H9 (cell line): Measurements from ENCODE around the gene SMTN. TPM values are rescaled to one million over a fixed set of nuclear protein-coding genes. Genes with fewer than 3 reads are reported as not detected.

Source experiments
- DNase-seq: peaks from one replicate; pipeline ENCODE4 v3.0.0-alpha.2; 2017
- H2AFZ ChIP-seq: one replicate; pipeline ENCODE4 v1.6.1; 2013; ENCODE audit warnings: mild to moderate bottlenecking, low read length, control low read depth, moderate library complexity
- H2AK5ac ChIP-seq: 2 replicates; pipeline ENCODE4 v1.6.1; 2013; ENCODE audit warnings: low read length, control low read depth, mixed read lengths; ENCODE audit not compliant: insufficient read length
- H2BK120ac ChIP-seq: one replicate; pipeline ENCODE4 v1.6.1; 2013; ENCODE audit warnings: low read depth, mild to moderate bottlenecking, low read length, control low read depth, inconsistent platforms; ENCODE audit not compliant: poor library complexity, severe bottlenecking
- H2BK12ac ChIP-seq: 2 replicates; pipeline ENCODE4 v1.6.1; 2013; ENCODE audit warnings: low read length, control low read depth, mixed read lengths, low read depth; ENCODE audit not compliant: insufficient read length
- H2BK15ac ChIP-seq: 2 replicates; pipeline ENCODE4 v1.6.1; 2013; ENCODE audit warnings: low read depth, low read length, control low read depth
- H2BK20ac ChIP-seq: one replicate; pipeline ENCODE4 v1.6.1; 2013; ENCODE audit warnings: low read depth, mild to moderate bottlenecking, low read length, control low read depth, inconsistent platforms; ENCODE audit not compliant: poor library complexity, severe bottlenecking
- H2BK5ac ChIP-seq: 2 replicates; pipeline ENCODE4 v1.6.1; 2013; ENCODE audit warnings: low read length, control low read depth, mixed read lengths; ENCODE audit not compliant: insufficient read length
- H3K14ac ChIP-seq: 2 replicates; pipeline ENCODE4 v1.6.1; 2013; ENCODE audit warnings: low read length, control low read depth; ENCODE audit not compliant: insufficient read depth
- H3K18ac ChIP-seq: 2 replicates; pipeline ENCODE4 v1.6.1; 2013; ENCODE audit warnings: low read depth, mild to moderate bottlenecking, mixed read lengths, low read length, control low read depth; ENCODE audit not compliant: insufficient read length
- H3K23ac ChIP-seq: 2 replicates; pipeline ENCODE4 v1.6.1; 2013; ENCODE audit warnings: low read length, control low read depth, mixed read lengths, low read depth; ENCODE audit not compliant: insufficient read length
- H3K23me2 ChIP-seq: 2 replicates; pipeline ENCODE4 v1.6.1; 2013; ENCODE audit warnings: low read depth, mild to moderate bottlenecking, mixed read lengths, low read length, control low read depth; ENCODE audit not compliant: insufficient read length, poor library complexity, severe bottlenecking
- H3K27ac ChIP-seq: 2 replicates; pipeline ENCODE4 v1.5.1; 2013; ENCODE audit warnings: low read length, control low read depth, mixed read lengths, low read depth; ENCODE audit not compliant: insufficient read length
- H3K27me3 ChIP-seq: 2 replicates; pipeline ENCODE4 v1.6.1; 2013; ENCODE audit warnings: low read length, control low read depth, inconsistent platforms; ENCODE audit not compliant: insufficient read depth
- H3K4ac ChIP-seq: 2 replicates; pipeline ENCODE4 v1.6.1; 2013; ENCODE audit warnings: low read depth, mild to moderate bottlenecking, control low read depth, inconsistent platforms, low read length, moderate library complexity
- H3K4me1 ChIP-seq: 2 replicates; pipeline ENCODE4 v1.6.1; 2013; ENCODE audit warnings: low read length, control low read depth, inconsistent platforms; ENCODE audit not compliant: insufficient read depth
- H3K4me2 ChIP-seq: 2 replicates; pipeline ENCODE4 v1.6.1; 2013; ENCODE audit warnings: low read length, control low read depth, mixed read lengths; ENCODE audit not compliant: insufficient read length, insufficient read depth
- H3K56ac ChIP-seq: 2 replicates; pipeline ENCODE4 v1.6.1; 2013; ENCODE audit warnings: low read depth, mild to moderate bottlenecking, mixed read lengths, low read length, control low read depth; ENCODE audit not compliant: insufficient read length
- H3K79me1 ChIP-seq: 2 replicates; pipeline ENCODE4 v1.6.1; 2013; ENCODE audit warnings: low read depth, mild to moderate bottlenecking, moderate library complexity, low read length, control low read depth, inconsistent platforms; ENCODE audit not compliant: insufficient read depth, poor library complexity, severe bottlenecking
- H3K79me2 ChIP-seq: 2 replicates; pipeline ENCODE4 v1.6.1; 2013; ENCODE audit warnings: low read length, control low read depth, inconsistent platforms; ENCODE audit not compliant: insufficient read depth
- H3K9ac ChIP-seq: 2 replicates; pipeline ENCODE4 v1.6.1; 2013; ENCODE audit warnings: low read length, control low read depth, mixed read lengths; ENCODE audit not compliant: insufficient read length; ENCODE audit errors: extremely low read depth
- H3K9me3 ChIP-seq: one replicate; pipeline ENCODE4 v1.6.1; 2013; ENCODE audit warnings: low read depth, low read length, inconsistent platforms; ENCODE audit not compliant: control insufficient read depth
- H3T11ph ChIP-seq: one replicate; pipeline ENCODE4 v1.6.1; 2013; ENCODE audit warnings: mild to moderate bottlenecking, low read length, control low read depth, inconsistent platforms
- H4K20me1 ChIP-seq: one replicate; pipeline ENCODE4 v1.6.1; 2013; ENCODE audit not compliant: control insufficient read depth, insufficient read length, insufficient read depth
- H4K5ac ChIP-seq: 2 replicates; pipeline ENCODE4 v1.6.1; 2013; ENCODE audit warnings: low read depth, mild to moderate bottlenecking, mixed read lengths, low read length, control low read depth; ENCODE audit not compliant: insufficient read length
- H4K8ac ChIP-seq: replicated peaks from 2 replicates; pipeline ENCODE4 v1.6.1; 2013; ENCODE audit warnings: low read length, control low read depth, mixed read lengths, low read depth; ENCODE audit not compliant: insufficient read length
- H4K91ac ChIP-seq: 2 replicates; pipeline ENCODE4 v1.6.1; 2013; ENCODE audit warnings: low read depth, mild to moderate bottlenecking, moderate library complexity, mixed read lengths, low read length, control low read depth; ENCODE audit not compliant: insufficient read length
- H3K27ac Mint-ChIP-seq, 3 experiments: 2 replicates in 2 of 3; 3 replicates in 1 of 3; pipeline ENCODE4 v1.8.0; 2020 to 2021; ENCODE audit warnings: mixed read lengths in 3 of 3, mild to moderate bottlenecking in 1 of 3, moderate library complexity in 1 of 3
- H3K27me3 Mint-ChIP-seq: 2 replicates; pipeline ENCODE4 v1.8.0; 2021; ENCODE audit warnings: low read depth, mild to moderate bottlenecking, moderate library complexity, mixed read lengths
- H3K36me3 Mint-ChIP-seq, 3 experiments: 2 replicates in 2 of 3; 3 replicates in 1 of 3; pipeline ENCODE4 v1.8.0; 2020 to 2021; ENCODE audit warnings: low read depth in 3 of 3, mixed read lengths in 3 of 3; ENCODE audit not compliant: insufficient read depth in 1 of 3
- H3K4me1 Mint-ChIP-seq, 2 experiments: 2 replicates each; pipeline ENCODE4 v1.8.0; 2020; ENCODE audit warnings: mixed read lengths in 2 of 2
- H3K4me3 Mint-ChIP-seq, 2 experiments: 2 replicates in 1 of 2; 3 replicates in 1 of 2; pipeline ENCODE4 v1.8.0; 2020 to 2021; ENCODE audit warnings: mild to moderate bottlenecking in 2 of 2, mixed read lengths in 2 of 2, moderate library complexity in 1 of 2
- H3K9me3 Mint-ChIP-seq, 2 experiments: 2 replicates in 1 of 2; 3 replicates in 1 of 2; pipeline ENCODE4 v1.8.0; 2020; ENCODE audit warnings: mild to moderate bottlenecking in 2 of 2, mixed read lengths in 2 of 2, moderate library complexity in 1 of 2
- CTCF ChIP-seq: fragments of 200-600 bp; sonication (generic); conservative IDR thresholded peaks from 3 replicates; pipeline ENCODE4 v1.8.0; 2021; ENCODE audit warnings: antibody characterized with exemption, mild to moderate bottlenecking
- WGBS: extraction: QIAGEN DNeasy Blood & Tissue Kit; methylation state at CpG from one replicate; pipeline ENCODE4 v1.1.7; 2013; ENCODE audit warnings: missing lambda C conversion rate, low lambda C conversion rate, mixed read lengths; ENCODE audit not compliant: insufficient read length; ENCODE audit errors: extremely low coverage; 5-methylcytosine and 5-hydroxymethylcytosine counted together
- total RNA-seq: library from RNA; stranded (reverse); gene quantifications from 2 replicates; pipeline ENCODE4 v1.2.1, GENCODE V29; 2021

The SMTN gene
- total RNA-seq, 1 experiment from 2014 or later: 23.4 TPM

DNA sequence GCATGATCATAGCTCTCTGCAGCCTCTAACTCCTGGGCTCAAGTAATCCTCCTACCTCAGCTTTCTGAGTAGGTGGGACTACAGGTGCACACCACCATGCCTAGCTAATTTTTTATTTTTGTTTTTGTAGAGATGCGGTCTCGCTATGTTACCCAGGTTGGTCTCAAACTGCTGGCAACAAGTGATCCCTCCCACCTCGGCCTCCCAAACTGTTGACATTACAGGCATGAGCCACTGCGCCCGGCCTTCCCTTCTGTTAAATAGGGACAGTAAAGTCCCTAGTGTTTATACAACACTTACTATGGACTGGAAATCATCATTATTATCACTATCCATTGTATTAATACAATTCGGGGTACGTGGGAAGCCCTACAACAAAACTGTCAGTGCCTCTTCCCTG lies 13.6 kb downstream of the SMTN start:
- no peak overlapping the region for H2AFZ ChIP-seq
- H2AK5ac ChIP-seq: no peak overlapping the region
- no peaks in the 10 kb centered on the region for H3K9me3 ChIP-seq
- no CpG with 5 or more reads among the region's 7 CpGs for WGBS
- peaks cover 6% of the 10 kb centered on the region for H3K23me2 ChIP-seq
- DNase-seq: no peak
- no peak overlapping the region for H3K4me3 Mint-ChIP-seq
- no peaks in the 10 kb centered on the region for H3K79me2 ChIP-seq
- H3T11ph ChIP-seq: no peak overlapping the region
- H2BK20ac ChIP-seq: no peak overlapping the region
- TF ChIP-seq CTCF: no peak
- H3K18ac ChIP-seq: no peak overlapping the region
- H3K27ac ChIP-seq: no peak overlapping the region
- no peak overlapping the region for H4K91ac ChIP-seq
- H3K27ac Mint-ChIP-seq: no peak overlapping the region
- H2BK5ac ChIP-seq: no peak overlapping the region
- no peaks in the 10 kb centered on the region for H3K27me3 ChIP-seq
- H3K79me1 ChIP-seq: no peaks in the 10 kb centered on the region
- no peak overlapping the region for H3K56ac ChIP-seq
- H3K4ac ChIP-seq: no peak overlapping the region
- no peak overlapping the region for H3K14ac ChIP-seq
- H3K4me1 ChIP-seq: 0 out of 2 replicates have a peak, but pooled peaks cover 3% of the 10 kb centered on the region
- no peak overlapping the region for H2BK12ac ChIP-seq
- no peak overlapping the region for H3K23ac ChIP-seq
- no peak overlapping the region for H4K5ac ChIP-seq
- no peak overlapping the region for H4K8ac ChIP-seq
- no peak overlapping the region for H3K9ac ChIP-seq
- peaks cover 4 to 30% of the 10 kb centered on the region in 2 experiments for H3K4me1 Mint-ChIP-seq
- H3K36me3 Mint-ChIP-seq: peaks cover 3 to 10% (median 3%) of the 10 kb centered on the region in 3 experiments; a peak in 3 of 7 replicates
- no peaks in the 10 kb centered on the region for H4K20me1 ChIP-seq
- H2BK15ac ChIP-seq: no peak overlapping the region
- H2BK120ac ChIP-seq: no peak overlapping the region
- no peaks in the 10 kb centered on the region; a peak in 1 of 5 replicates for H3K9me3 Mint-ChIP-seq
- no peaks in the 10 kb centered on the region for H3K27me3 Mint-ChIP-seq
- no peak overlapping the region for H3K4me2 ChIP-seq
